ENCODE results near the gene ALG12.

ALG12 gene

DNA sequence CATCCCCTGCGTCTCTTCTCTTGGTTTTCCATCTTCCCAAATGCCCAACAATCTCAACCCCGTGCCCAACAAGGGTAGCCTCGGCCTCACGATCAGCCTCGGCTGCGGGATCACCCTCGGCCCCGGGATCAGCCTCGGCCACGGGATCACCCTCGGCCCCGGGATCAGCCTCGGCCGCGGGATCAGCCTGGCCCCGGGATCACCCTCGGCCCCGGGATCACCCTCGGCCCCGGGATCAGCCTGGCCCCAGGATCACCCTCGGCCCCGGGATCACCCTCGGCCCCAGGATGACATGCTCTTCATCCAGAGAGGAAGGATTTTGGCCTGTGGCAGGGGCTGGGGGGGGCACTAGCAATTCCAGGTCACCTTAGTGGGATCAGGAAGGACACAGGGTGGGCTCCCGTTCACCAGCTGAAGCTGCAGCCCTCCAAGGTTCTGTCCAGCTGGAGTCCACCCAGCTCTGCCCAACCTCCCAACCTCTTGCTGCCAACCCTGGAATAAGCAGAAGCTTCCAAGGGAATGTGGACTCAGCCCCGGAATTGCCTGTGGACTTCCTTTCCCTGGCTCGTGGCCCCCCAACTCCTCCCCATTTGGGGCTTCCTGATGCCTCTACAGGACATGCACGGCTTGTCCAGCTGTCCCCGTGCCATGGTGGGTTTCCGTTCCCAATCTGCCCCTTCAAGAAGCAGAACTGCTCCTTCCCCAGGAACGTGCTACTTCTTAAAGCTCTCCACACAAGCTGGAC lies 6.2 kb downstream of the ALG12 start:
- no peak for DNase-seq (ENCODE audit: low spot score)

DNA sequence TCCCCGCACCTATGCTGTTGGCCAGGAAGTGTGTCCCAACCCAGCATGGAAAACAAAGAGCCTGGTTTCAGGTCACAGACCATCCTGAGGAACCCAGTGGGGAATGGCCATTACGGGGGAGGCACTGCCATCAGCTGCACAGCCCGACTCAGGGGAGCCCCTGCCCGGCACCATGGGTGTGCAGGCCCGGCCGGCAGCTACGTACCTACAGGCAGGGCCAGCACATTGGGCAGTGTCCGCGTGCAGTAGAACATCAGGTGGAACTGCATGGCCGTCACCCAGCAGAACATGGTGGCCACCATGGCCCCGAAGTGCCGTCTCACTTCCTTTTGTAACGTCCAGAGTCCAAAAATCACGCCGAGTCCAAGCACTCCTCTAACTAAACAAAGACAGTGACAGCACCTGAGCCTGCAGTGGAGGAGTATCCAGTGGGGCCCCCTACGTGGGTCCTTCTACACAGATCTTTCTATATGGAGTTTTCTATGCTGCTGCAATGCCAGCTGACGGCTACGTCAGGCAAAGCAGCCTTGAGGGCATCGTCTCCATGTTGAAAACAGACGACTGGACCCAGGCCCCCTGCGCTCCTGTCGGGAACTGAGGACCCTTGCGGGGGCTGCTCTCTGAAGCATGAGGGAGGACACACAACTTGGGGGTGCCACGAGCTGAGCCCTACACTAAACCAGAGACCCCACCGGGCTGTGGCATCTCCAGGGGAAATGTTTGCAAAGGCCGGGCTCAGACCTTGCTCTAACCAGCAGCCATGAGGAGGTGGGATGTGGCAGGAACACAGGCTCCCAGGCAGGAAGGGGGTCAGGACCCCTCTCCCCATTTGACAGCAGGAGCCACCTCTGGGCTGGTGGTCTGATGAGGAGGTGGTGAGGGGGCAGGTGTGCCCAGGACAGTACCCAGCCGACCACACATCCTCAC lies 7.7 kb downstream of the ALG12 start:
- no peak for DNase-seq (ENCODE audit: low spot score)

DNA sequence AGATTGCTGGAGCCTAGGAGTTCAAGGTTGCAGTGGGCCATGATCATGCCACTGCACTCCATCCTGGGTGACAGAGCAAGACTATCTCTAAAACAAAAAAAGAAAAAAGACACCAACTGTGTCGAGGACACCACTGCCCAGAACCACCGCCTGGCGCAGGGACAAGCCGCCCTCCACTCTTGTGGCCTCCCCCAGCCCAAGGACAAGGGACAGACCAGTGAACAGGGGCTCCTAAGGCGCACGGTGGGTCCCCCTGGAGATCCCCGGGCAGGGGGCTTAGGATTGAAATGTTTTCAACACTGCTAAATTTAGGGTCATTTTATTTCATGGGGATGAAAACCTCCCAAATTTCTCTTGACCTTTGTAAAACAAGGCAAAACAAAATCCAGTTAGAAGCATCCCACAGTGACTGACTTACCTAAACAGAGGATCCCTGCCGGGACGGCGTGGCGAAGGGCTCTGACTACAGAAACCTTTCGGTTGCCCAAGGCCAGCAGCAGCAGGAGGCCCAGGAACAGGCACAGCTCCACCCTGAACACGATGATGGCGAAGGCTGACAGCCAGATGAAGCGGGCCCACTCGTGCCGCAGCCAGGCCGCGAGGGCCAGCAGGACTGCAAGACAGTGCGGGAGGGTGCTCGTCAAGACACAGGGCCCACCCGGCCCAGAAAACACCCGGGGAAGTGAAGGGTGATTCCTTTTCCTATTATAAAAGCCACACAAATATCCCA lies 8.6 kb downstream of the ALG12 start:
- no peak for DNase-seq (ENCODE audit: low spot score)

DNA sequence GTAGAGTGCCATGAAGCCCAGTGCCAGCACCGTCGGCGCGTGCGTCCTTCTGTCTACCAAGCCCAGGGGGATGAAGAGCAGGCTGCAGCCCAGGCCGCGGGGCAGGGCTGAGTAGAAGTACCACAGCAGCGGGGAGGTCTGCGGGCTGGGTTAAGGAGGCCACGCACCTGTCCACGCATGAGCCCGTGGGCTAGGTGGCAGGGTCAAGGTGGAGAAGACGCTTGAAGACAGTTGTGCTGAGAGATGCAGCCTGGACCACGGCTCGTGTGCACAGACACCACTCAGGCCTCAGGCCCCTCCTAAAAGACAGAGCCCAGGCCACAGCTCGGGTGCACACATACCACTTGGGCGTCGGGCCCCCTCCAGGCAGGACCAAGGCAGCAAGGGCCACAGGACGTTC lies 10.4 kb downstream of the ALG12 start:
- DNase-seq (ENCODE audit: low spot score), result no peak

DNA sequence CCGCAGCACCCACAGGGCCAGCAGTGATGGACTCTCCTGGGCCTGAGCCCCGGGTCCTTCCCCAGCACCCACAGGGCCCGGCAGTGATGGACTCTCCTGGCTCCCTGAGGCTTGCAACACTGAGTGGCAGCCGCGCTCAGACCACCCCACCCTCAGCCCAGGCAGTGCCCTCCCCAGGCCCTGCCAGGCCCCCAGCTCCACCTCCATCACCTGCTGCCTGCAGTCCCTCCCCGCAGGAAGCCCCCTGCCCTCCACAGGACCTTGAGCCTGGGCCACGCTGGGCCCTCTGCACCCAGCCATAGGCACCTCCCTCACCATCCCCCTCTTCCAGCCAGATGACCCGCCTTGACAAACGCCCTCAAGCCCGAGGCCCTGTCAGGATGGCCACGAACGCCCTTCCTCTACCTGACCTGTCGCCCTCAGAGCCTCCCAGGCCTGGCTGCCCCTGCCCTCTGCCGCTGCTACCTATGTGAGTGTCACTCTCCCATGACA lies 11.4 kb downstream of the ALG12 start:
- DNase-seq (ENCODE audit: low spot score), result no peak

DNA sequence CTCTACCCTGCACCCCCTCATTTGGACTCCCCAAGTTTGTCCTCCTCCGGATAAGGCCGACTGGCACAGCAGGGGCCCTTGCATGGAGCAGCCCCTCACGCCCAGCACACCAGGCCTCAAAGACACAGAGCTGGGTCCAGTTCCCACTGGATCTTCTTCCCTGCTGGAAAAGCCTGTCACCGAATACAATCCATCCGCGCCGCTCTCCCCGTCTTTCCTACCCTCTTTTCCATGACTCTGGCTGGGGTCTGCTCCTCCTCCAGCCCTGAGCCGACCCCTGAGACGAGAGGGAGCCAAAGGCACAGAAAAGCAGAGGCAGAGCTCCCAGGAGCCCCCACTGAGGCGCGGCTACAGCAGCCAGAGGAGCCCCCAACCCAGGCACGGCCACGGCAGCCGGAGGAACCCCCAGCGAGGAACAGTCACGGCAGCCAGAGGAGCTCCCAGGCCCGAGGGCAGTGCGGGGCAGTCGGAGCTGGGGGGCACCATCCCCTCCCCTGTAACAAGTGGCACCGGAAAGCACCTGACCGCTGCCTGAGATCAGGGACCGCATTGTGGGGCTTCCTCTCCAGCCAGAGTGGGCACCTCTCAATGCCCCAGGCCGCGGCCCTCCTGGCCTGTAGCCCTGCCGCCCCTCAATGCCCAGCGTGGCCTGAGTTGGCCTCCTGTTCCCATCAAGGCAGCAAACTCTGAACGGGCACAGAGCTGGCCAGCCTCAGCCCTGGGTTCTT lies 12.0 kb downstream of the ALG12 start:
- no peak for DNase-seq (ENCODE audit: low spot score)

DNA sequence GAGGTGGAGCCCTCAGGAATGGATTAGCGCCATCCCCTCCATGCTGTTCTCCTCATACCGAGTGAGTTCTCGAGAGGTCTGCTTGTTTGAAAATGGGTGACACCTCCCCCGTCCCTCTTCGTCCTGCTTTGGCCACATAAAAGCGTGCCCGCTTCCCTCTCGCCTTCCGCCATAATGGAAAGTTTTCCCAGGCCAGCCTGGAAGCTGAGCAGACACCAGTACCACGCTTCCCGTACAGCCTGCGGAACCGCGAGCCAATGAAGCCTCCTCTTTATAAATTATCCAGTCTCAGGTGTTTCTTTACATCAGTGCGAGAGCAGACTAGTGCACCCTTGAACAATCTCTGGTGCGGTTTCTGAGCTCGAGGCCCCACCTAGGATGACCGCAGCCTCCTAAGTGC lies 12.8 kb downstream of the ALG12 start:
- no peak for DNase-seq (ENCODE audit: low spot score)

DNA sequence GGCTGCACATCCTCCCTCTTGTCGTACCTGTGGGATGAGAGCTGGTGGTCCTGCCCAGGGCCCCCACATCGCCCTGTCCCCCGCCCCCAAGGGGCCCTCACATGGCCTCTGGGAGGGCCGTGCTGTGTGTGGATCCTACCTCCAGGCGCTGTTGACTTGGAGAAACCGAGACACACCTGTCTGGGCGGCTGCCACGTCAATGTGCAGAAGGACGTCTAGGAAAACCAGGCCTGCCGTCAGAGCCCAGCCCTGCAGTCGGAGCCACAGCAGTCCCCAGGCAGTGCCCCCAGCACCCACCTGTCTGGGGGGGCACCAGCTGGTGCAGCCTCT lies 14.2 kb downstream of the ALG12 start:
- DNase-seq (ENCODE audit: low spot score), result no peak

DNA sequence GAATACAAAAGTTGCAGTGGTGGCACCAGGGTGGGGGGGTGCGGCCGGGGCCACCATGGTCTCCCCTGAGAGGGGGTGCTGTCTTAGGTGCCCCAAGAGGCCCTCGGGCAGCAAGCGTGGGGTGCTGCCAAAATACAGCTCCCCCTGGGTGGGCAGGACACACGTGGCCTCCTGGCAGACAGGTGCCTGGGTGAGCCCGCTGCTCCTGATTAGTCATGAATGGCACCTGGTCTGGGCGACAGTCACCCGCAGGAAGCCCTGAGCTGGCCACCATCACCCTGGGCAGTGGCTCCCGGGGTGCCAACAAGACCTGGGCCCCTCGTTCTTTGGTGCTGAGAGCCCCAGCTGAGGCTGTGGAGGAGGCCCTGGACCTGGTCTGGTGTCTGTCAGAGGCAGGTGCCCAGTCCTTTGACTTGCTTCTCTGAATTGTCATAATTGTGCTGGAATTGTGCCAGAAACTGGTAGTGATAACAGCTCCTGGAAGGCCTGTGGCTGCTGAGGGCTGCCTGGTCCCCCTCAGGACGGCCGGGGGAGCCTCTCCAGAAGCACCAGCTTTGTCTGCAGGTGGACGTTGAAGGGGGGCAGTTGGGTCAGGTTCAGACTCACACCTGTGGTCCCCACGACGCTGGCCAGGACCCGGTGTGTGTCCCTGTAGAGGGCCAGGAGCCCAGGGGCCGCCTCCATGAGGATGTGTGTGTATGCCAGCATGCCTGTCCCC lies 14.8 kb downstream of the ALG12 start:
- no peak for DNase-seq (ENCODE audit: low spot score)

DNA sequence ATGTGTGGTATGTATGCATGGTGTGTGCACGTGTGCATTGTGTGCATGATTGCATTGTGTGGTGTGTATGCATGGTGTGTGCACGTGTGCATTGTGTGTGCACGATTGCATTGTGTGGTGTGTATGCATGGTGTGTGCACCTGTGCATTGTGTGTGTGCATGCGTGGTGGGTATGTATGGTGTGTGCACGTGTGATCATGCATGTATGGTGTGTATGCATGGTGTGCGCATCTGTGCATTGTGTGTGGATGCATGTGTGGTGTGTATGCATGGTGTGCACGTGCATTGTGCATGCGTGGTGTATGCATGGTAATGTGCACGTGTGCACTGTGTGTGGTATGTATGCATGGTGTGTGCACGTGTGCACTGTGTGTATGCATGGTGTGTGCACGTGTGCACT lies 16.8 kb downstream of the ALG12 start:
- no peak for DNase-seq (ENCODE audit: low spot score)

DNA sequence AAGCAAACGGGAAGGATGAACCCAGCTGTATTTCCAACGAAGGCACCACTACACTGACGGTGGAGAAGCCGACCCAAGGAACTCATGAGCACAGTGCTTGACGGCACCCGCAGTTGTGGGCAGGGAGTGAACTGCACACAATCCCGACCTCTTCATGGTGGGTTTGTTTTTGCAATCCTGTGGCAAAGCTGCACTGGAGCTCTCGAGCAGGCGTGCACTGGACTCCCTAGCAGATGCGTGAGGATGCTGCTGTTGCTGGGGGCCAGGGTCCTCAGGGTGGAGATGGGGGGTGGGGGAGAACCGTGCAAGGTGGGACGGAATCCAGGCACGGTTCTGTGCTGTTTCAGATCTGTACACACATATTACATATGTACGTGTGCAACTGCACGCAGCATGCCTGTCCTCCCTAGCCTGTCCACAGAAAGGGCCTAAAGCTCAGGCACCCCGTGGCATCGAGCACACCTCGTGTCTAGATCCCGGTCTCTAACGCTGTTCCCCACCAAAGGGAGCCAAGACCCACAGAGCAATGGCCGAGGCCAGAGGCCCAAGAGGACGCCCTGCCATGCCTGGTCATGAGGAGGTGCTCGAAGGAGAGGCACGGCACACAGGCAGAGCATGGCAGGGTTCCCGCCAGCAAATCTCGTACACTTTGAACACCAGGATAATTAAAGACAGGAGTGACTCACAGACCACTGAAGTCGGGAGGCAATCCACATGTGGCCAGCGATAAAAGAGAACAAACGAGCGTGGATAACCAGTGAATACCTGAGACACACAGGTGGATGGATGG lies 17.6 kb downstream of the ALG12 start:
- no peak for DNase-seq (ENCODE audit: low spot score)

DNA sequence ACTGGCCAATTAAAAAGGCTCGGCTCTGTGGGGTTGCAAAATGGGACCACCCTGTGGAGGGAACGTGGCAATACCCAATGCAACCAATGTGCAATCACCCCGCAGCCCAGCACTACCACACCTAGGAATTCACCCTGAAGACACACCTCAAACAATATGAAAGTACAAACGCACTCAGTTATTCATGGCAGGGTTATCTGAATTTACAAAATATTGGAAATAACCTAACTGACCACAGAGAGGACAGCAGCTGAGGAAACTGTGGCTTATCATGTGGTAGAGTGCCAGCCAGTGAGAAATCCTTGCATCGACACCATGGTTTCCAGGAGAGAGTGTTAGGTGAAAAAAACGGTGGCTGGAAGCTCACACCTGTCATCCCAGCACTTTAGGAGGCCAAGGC lies 18.7 kb downstream of the ALG12 start:
- no peak for DNase-seq (ENCODE audit: low spot score)

DNA sequence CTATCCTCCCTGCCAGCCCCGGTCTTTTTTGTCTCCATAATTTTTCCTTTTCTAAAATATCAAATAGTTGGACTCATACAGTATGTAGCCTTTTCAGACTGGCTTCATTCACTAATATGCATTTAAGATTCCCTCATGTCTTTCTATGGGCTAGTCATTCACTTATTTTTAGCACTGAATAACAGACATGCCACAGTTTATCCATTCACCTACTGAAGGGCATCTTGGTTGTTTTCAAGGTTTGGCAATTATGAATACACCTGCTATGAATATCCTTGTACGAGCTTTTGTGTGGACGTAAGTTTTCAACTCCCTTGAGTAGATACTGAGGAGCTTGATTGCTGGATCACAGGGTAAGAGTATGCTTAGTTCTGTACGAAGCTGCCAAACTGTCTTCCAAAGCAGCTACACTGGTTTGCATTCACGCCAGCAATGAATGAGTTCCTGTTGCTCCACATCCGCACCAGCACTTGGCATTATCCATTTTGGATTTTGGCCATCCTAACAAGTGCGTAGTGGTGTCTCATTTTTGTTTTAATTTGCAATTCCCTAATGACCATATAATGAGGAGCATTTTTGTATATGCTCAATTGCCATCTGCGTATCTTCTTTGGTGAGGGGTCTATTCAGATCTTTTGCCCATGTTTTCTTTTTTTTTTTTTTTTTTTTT lies 21.1 kb downstream of the ALG12 start:
- DNase-seq (ENCODE audit: low spot score), result no peak

DNA sequence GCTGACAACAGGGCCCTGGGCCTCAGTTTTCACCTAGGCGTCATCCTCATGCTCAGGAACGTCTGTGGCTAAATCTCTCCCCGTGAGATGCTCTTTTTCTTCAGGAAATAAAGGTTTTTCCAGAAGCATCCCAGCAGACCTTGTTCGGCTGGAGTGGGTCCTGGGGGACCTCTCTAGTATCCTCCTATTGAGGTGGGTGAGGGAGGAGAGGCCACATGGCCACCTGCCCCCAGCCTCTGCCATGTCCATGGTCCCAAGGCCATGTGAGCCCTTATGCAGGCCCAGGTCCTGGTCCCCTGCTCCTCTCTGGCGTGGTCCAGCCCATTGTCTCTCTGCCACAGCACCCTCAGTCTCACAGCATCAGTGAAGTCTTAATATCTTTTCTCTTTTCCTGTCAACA lies 22.0 kb downstream of the ALG12 start:
- no peak for DNase-seq (ENCODE audit: low spot score)

DNA sequence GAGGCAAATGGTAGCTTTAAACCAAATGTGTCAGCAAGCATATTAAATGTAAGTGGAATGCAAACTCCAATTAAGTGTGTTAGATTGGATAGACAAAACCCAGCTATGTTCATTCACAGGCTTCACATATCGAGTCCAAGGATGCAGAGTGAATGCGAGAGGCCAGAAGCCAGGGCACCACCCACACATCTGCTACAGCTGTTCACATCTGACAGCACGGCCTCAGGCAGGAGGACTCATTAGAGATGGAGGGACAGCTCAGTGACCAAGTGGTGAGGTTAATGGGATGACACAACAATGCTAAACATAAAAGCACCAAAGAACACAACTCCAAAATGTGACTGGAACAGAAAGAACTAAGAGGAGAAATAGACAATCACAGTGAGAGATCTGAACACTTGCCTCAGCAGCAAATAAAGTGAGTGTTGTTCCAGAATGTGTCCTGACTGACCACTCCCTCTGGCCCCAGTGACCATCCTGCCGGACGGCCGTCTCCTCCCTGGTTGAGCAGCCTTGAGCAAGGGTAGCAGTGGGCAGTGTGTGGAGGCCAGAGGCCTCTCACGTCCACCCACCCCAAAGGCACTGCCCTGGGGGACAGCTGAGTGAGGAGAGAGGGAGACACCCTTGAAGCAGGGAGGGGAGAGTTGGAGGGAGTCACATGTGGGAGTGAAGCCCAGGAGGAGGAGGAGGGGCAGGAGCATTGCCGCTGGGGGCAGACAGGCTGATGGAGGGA lies 23.8 kb downstream of the ALG12 start:
- no peak for DNase-seq (ENCODE audit: low spot score)

DNA sequence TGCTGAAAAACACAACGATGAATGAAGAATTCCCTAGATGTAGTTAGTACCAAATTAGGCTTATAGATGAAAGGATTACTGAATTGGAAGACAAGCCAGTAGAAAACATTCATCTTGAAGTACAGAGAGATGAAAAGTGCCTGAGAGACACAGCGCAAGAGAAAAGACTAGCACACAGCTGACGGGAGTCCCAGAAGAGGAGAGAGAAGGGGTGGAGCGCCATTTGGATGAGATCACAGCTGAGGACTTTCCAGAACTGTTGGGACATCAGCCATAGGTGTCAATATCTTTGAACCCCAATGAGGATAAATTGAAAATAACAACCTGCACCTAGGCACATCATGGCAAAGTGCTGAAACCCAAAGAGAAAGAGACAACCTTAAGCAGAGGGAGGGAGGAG lies 25.2 kb downstream of the ALG12 start:
- no peak for DNase-seq (ENCODE audit: low spot score)

DNA sequence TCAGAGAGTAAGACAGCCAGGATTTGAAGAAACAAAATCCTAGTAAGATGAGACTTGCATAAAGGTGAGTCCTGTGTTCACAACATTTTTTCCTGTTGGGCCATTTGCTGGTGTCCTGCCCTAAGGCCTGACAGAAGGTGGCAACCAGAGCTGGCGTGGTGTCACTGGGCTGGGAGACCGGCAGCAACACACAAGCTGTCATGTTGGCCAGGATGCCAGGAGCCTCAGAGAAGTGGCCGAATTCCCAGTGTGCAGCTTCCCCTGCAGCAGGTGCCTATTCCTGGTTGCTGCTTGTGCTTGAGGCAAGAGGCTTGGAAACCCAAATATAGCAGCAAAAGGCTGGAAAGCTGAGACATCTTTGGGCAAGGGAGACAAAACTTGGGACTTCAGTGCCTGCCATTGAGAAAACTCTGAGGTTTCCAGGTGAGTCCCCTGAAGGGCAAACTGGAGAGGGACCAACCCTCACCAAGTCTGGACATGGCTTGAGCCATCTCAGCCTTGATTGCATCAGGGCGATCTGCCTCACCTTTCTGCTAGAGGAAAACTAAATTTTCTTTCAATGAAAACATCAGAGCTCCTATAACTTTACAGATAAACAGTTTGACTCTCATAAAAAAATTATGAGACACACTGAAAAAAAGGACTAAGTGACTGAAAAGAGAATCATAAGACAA lies 25.9 kb downstream of the ALG12 start:
- DNase-seq (ENCODE audit: low spot score), result no peak

DNA sequence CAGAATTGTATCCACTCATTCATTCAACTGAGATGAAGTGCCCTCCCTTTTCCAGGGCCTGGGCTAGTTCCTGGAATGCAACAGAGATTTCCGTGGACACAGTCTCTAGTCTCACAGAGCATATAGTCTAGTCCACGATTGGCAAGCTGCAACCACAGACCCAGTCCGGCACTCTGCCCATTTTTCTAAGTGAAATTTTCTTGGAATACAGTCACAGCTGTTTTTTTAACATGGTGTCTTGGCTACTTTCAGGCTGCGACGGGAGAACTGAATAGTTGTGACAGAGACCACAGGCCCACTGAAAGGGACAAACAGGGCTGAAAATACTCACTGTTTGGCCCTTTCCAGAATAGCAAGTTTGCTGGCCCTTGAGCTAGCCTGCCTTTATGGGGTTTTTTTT lies 29.2 kb downstream of the ALG12 start:
- no peak for DNase-seq (ENCODE audit: low spot score)

DNA sequence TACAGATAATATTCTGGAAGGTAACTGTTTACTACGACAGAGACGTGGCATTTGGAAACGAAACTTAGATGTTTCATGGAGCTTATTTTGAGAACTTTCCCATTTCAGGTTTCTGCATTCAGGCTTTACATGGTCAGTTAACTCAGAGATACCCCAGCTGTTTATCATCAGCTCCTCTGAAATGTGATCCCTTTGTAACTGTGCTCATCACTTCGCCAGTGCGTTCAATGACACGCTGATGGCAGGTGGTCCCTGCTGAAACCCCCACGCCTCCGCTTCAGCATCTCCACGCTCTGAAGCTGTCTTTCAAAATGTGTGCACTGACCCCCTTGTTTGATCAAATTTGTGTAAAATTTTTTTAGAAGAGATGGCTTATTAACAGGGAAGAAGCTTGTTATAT lies 30.5 kb downstream of the ALG12 start:
- DNase-seq (ENCODE audit: low spot score), result no peak
